OCI-LY3 (cell line): ENCODE results near the gene PRSS27.

ENCODE experiments used
- CTCF ChIP-seq: fragments of 200-600, 300-600 bp; sonication (generic); IDR thresholded peaks from 2 replicates; pipeline ENCODE4 v1.5.1; 2014; ENCODE audit warnings: antibody characterized with exemption, low read length, low read depth
- EZH2phosphoT487 ChIP-seq: fragments of 200-600 bp; shearing (Covaris generic); IDR thresholded peaks from 2 replicates; pipeline ENCODE4 v1.6.1; 2018; ENCODE audit warnings: antibody characterized with exemption, mixed run types, low read depth

- TF ChIP-seq CTCF (no peak), EZH2phosphoT487 (no peak)
Measured at GRCh38 chr16:2724816-2725348, 4.9 kb upstream of the PRSS27 start.
